AG09309 (cell line): ENCODE measurements around the gene UTP3.
"Not testable (repeated sequence)": the region's sequence is repeated elsewhere in the genome, so short reads cannot be mapped to it uniquely, and the experiment has no call there.

Source experiments
- DNase-seq: peaks from one replicate; pipeline ENCODE4 v3.0.0-alpha.2; 2010; ENCODE audit warnings: low read depth
- H3K4me3 ChIP-seq: 2 replicates; pipeline ENCODE4 v1.5.1; 2011; ENCODE audit warnings: mild to moderate bottlenecking, low read depth, low read length, moderate library complexity; ENCODE audit not compliant: control insufficient read depth
- CTCF ChIP-seq: IDR thresholded peaks from 2 replicates; pipeline ENCODE4 v1.5.1; 2011; ENCODE audit warnings: mild to moderate bottlenecking, low read depth, low read length, inconsistent platforms; ENCODE audit not compliant: insufficient read depth, control insufficient read depth; ENCODE audit errors: missing control alignments

The UTP3 gene

GRCh38 chr4:70687392-70687791, 940 bp upstream of the UTP3 start:
- TF ChIP-seq CTCF, result no peak
- peak overlapping the region; percentile 51 for H3K4me3 ChIP-seq
- no peak for DNase-seq

- TF ChIP-seq CTCF, result no peak
- H3K4me3 ChIP-seq, result peak overlapping the region; percentile 75
- no peak for DNase-seq
Measured at GRCh38 chr4:70688795-70689231, 481 bp downstream of the UTP3 start.

GRCh38 chr4:70691661-70692060, 3.3 kb downstream of the UTP3 start:
- no peak for TF ChIP-seq CTCF
- DNase-seq, result no peak
- no peak overlapping the region for H3K4me3 ChIP-seq

GRCh38 chr4:70694633-70695032, 6.3 kb downstream of the UTP3 start:
- not testable (repeated sequence) for H3K4me3 ChIP-seq, DNase-seq

GRCh38 chr4:70698435-70698834, 10.1 kb downstream of the UTP3 start:
- not testable (repeated sequence) for DNase-seq, H3K4me3 ChIP-seq

- no peak for TF ChIP-seq CTCF
- DNase-seq, result no peak
- H3K4me3 ChIP-seq, result no peak overlapping the region
Measured at GRCh38 chr4:70700712-70701111, 12.4 kb downstream of the UTP3 start.

- no peak overlapping the region for H3K4me3 ChIP-seq
- TF ChIP-seq CTCF, result no peak
- no peak for DNase-seq
Measured at GRCh38 chr4:70701271-70701670, 12.9 kb downstream of the UTP3 start.

GRCh38 chr4:70702592-70702991, 14.3 kb downstream of the UTP3 start:
- not testable (repeated sequence) for DNase-seq, H3K4me3 ChIP-seq

GRCh38 chr4:70703619-70704214, 15.4 kb downstream of the UTP3 start:
- TF ChIP-seq CTCF, result no peak
- DNase-seq, result no peak
- peak overlapping the region; percentile 75 for H3K4me3 ChIP-seq
